Erythroblast (primary cell): ENCODE measurements around the gene ATF6.

Source experiments
- GATA1 ChIP-seq: IDR thresholded peaks from 2 replicates; pipeline ENCODE4 v1.6.1; 2011; ENCODE audit warnings: low read depth, mild to moderate bottlenecking, control low read depth, low read length, moderate library complexity
- POLR2A ChIP-seq: IDR thresholded peaks from 2 replicates; pipeline ENCODE4 v1.6.1; 2011; ENCODE audit warnings: mild to moderate bottlenecking, low read length

DNA sequence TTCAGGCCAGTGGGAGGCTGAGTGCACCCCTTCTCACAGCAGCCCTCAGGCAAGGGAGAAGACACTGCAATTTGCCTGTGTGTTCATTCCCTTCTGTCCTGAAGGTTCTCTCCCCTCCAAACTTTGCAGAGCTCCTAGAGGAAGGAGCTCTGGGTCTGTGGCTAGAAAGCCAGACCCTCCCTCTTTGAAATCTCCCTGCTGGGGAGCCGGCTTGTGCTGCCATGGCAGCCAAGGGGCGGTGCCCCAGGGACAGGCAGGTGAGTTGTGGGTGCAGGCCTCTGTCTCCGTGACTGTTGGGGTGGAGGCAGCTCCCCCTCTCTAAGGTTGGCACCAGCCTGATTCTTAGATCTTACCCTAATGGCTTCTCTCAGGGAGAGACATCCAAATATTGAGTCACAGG, 204.5 kb downstream of the ATF6 start:
- TF ChIP-seq POLR2A, result no peak
- no peak for TF ChIP-seq GATA1
